Esophagus muscularis mucosa (tissue), 4 donors: ENCODE measurements around the gene CDH2. TPM values are rescaled to one million over a fixed set of nuclear protein-coding genes. Genes with fewer than 3 reads are reported as not detected.

Source experiments
- DNase-seq: peaks from one replicate; pipeline ENCODE4 v3.0.0-alpha.2; 2017; ENCODE audit errors: extremely low spot score
- H3K27ac ChIP-seq, 4 donors: fragments of 200-600 bp; sonication (generic); replicated peaks in 1 of 4; 1 replicate in 3 of 4; 2 replicates in 1 of 4; pipeline ENCODE4 v1.5.1; 2016 to 2019; ENCODE audit warnings: mild to moderate bottlenecking in 1 of 4
- H3K27me3 ChIP-seq, 4 donors: fragments of 200-600 bp; sonication (generic); one replicate each; pipeline versions ENCODE4 v1.5.1 to v1.6.0; 2016 to 2019
- H3K36me3 ChIP-seq, 4 donors: fragments of 200-600 bp; sonication (generic); one replicate each; pipeline ENCODE4 v1.5.1; 2016 to 2019
- H3K4me1 ChIP-seq, 4 donors: fragments of 200-600 bp; sonication (generic); one replicate each; pipeline ENCODE4 v1.5.1; 2016 to 2019
- H3K4me3 ChIP-seq, 4 donors: fragments of 200-600 bp; sonication (generic); 1 replicate in 2 of 4; 2 replicates in 2 of 4; pipeline ENCODE4 v1.5.1; 2016 to 2019; ENCODE audit warnings: mild to moderate bottlenecking in 4 of 4, moderate library complexity in 1 of 4
- H3K9me3 ChIP-seq, 4 donors: fragments of 200-600 bp; sonication (generic); 1 replicate in 3 of 4; 2 replicates in 1 of 4; pipeline ENCODE4 v1.5.1; 2016 to 2019
- EP300 ChIP-seq: sonication (generic); formaldehyde crosslinking; IDR thresholded peaks from one replicate; pipeline ENCODE4 v1.6.1; 2017; ENCODE audit warnings: antibody characterized with exemption
- POLR2A ChIP-seq: fragments of 450-650 bp; IDR thresholded peaks from one replicate; pipeline ENCODE4 v1.6.1; 2017; ENCODE audit warnings: antibody characterized with exemption, moderate library complexity, mild to moderate bottlenecking, low read depth
- POLR2AphosphoS5 ChIP-seq, 2 donors: sonication (generic); formaldehyde crosslinking; IDR thresholded peaks; one replicate each; pipeline ENCODE4 v1.6.1; 2017; ENCODE audit warnings: antibody characterized with exemption in 2 of 2
- WGBS: methylation state at CpG from one replicate; pipeline ENCODE4 v1.1.5; 2018; 5-methylcytosine and 5-hydroxymethylcytosine counted together
- intact Hi-C: fragments of 100-400 bp; cut with DNase I; formaldehyde crosslinking; loops from one replicate; pipeline ENCODE4 v1.15.1; 2023
- total RNA-seq, 4 donors: library from RNA; depleted of rRNA; stranded (reverse); fragments of >200 nt; gene quantifications; one replicate each; pipeline versions ENCODE4 v1.1.0 to v1.2.1, GENCODE V29; 2016
- TF ChIP-seq, protein P1 (sequence below), 3 experiments: fragments of 200-600 bp in 2 of 3; fragments of 450-650 bp in 1 of 3; sonication (generic) in 2 of 3; IDR thresholded peaks; one replicate each; pipeline ENCODE4 v1.5.1; 2017 to 2019; ENCODE audit warnings: antibody characterized with exemption in 3 of 3, mild to moderate bottlenecking in 2 of 3, moderate library complexity in 1 of 3

CDH2 gene
- total RNA-seq, 4 donors from 2014 or later, result 10.9 to 17.4 (median 13.6) TPM

DNA sequence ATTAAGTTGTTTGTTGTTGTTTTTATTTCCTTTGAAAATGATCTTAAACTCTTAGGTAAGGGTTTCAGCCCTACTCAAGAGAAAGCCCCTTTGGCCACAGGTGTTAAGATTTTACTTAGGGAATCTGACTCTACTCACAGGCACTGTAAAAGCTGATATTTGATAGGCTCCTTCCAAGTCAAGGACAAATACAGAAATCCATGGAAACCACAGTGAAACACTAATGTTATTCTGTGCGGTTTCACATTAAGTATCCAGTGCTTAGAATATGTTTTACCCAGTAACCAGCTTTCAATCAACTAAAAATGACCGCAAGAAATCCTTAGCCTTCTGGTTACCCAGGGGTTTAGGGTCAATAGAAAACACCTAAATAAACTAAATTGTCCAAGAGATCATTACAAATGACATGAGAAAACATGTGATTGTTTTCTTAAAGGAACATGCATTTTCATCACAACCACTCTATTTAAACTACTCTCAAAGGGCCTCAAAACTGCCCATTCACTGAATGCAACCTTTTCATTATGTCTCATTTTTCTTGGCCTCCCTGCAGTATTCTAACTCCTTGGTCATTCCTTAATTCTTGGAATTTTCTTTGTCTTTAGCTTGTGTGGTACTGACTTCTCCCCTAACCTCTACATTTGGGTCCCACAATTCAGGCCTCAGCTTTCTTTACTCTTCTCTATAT lies 56.0 kb downstream of the CDH2 start:
- peaks cover 6 to 29% (median 12%) of the 10 kb centered on the region in 4 donors for H3K4me1 ChIP-seq
- H3K36me3 ChIP-seq, result no peaks in the 10 kb centered on the region
- H3K9me3 ChIP-seq, result no peaks in the 10 kb centered on the region
- no peak for DNase-seq
- H3K27ac ChIP-seq, result no peak overlapping the region
- TF ChIP-seq POLR2A (no peak), POLR2AphosphoS5 (IDR thresholded peaks at IDR 0.05) (no peak), EP300 (no peak)
- TF ChIP-seq, protein P1, sequence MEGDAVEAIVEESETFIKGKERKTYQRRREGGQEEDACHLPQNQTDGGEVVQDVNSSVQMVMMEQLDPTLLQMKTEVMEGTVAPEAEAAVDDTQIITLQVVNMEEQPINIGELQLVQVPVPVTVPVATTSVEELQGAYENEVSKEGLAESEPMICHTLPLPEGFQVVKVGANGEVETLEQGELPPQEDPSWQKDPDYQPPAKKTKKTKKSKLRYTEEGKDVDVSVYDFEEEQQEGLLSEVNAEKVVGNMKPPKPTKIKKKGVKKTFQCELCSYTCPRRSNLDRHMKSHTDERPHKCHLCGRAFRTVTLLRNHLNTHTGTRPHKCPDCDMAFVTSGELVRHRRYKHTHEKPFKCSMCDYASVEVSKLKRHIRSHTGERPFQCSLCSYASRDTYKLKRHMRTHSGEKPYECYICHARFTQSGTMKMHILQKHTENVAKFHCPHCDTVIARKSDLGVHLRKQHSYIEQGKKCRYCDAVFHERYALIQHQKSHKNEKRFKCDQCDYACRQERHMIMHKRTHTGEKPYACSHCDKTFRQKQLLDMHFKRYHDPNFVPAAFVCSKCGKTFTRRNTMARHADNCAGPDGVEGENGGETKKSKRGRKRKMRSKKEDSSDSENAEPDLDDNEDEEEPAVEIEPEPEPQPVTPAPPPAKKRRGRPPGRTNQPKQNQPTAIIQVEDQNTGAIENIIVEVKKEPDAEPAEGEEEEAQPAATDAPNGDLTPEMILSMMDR (IDR thresholded peaks at IDR 0.05), result no peak
- no peak overlapping the region for H3K4me3 ChIP-seq
- intact Hi-C loops, result no loop called here
- WGBS, result 97% methylated on average over 2 of the region's 2 CpGs
- no peaks in the 10 kb centered on the region for H3K27me3 ChIP-seq

DNA sequence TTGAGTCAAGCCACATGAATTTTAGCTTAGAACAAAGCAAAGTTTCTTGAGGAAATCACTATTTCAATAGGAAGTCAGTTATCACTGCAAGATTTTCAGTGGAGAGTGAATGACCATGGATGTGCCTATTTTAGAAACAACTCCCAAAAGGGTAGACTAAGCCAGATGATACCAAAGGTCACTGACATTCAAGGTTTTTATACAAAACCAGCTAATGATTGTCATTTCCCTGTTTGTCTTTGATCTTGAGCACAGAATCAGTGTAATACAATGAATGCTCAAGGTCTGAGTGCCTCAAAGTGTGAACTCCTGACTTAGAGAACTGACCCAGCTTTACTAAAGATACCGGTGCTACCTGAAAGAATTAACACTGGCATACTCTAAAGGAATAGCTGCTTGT lies 60.5 kb downstream of the CDH2 start:
- Histone ChIP-seq H3K9me3 (no peaks in the 10 kb centered on the region), H3K27me3 (no peaks in the 10 kb centered on the region), H3K36me3 (no peaks in the 10 kb centered on the region), H3K4me3 (no peak overlapping the region), H3K4me1 (peaks cover 0 to 12% (median 6%) of the 10 kb centered on the region in 4 donors), H3K27ac (no peak overlapping the region)
- TF ChIP-seq POLR2AphosphoS5 (IDR thresholded peaks at IDR 0.05) (no peak), POLR2A (no peak), EP300 (no peak)
- TF ChIP-seq, protein P1 (IDR thresholded peaks at IDR 0.05), result no peak
- DNase-seq, result no peak
- intact Hi-C loops, result no loop called here
- 79% methylated on average over 1 of the region's 1 CpG for WGBS

DNA sequence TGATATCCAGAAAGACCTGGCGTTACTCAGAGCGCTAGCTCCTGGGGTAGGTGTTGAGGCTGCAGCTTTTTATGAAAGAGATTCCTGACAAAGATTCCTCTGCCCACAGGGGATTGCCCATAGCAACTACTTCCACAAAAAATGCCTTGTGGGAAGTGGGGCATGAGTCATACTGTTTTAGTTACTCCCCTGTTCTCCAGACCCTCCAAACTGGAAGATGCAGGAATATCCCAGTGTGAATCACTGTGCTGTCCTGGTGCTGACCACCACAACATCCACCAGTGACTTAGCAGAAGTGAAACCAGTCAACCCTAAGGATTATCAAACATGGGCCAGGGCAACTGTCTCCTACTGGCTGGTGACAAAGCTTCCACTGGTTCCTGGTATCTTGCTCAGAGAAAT lies 61.8 kb downstream of the CDH2 start:
- H3K27ac ChIP-seq, result no peak overlapping the region
- H3K9me3 ChIP-seq, result no peaks in the 10 kb centered on the region
- peaks cover 6 to 12% (median 8%) of the 10 kb centered on the region in 4 donors for H3K4me1 ChIP-seq
- WGBS, result 92% methylated on average over 2 of the region's 2 CpGs
- no peaks in the 10 kb centered on the region for H3K36me3 ChIP-seq
- no peak overlapping the region for H3K4me3 ChIP-seq
- DNase-seq, result no peak
- no peaks in the 10 kb centered on the region for H3K27me3 ChIP-seq
- intact Hi-C loops, result no loop called here
- TF ChIP-seq EP300 (no peak), POLR2A (no peak), POLR2AphosphoS5 (IDR thresholded peaks at IDR 0.05) (no peak)
- TF ChIP-seq, protein P1 (IDR thresholded peaks at IDR 0.05), result no peak

DNA sequence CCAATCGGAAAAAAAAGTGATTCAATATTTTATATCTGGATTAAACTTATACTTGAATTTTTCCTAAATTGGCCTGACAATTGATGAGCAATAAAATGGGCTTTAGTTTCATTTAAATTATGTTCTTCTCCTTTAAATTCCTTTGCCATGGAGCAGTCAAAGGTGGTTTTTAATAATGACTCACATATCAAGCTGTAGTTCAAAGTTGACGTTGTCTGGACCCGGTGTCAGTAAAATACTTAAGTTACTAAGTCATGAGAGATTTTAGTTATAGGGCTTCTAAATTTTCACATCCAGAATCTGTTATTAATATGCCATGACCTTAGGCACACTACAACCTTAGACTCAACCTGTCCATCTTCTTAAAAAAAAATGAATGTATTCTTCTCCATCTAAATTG lies 62.5 kb downstream of the CDH2 start:
- Histone ChIP-seq H3K9me3 (no peaks in the 10 kb centered on the region), H3K4me1 (peaks cover 6 to 12% (median 9%) of the 10 kb centered on the region in 4 donors), H3K27ac (no peak overlapping the region), H3K4me3 (no peak overlapping the region), H3K36me3 (no peaks in the 10 kb centered on the region), H3K27me3 (no peaks in the 10 kb centered on the region)
- no peak for DNase-seq
- 49% methylated on average over 3 of the region's 3 CpGs for WGBS
- TF ChIP-seq POLR2AphosphoS5 (IDR thresholded peaks at IDR 0.05), result no peak
- TF ChIP-seq, protein P1 (IDR thresholded peaks at IDR 0.05), result no peak
- TF ChIP-seq POLR2A, result no peak
- TF ChIP-seq EP300, result no peak
- intact Hi-C loops, result no loop called here
